ENCODE results near the gene LSAMP. TPM values are rescaled to one million over a fixed set of nuclear protein-coding genes. Genes with fewer than 3 reads are reported as not detected.
A peak's percentile ranks its signal among the peaks of the same experiment; 100 is the strongest.

Gene LSAMP
- total RNA-seq, 2 donors from 2014 or later, result 1.1 to 5.9 TPM

- no peak overlapping the region for H3K9ac ChIP-seq (ENCODE audit: low read depth in 2 of 2, low read length in 2 of 2)
- intact Hi-C loops (cut with DNase I), result no loop called here
- H3K4me1 ChIP-seq, result no peaks in the 10 kb centered on the region
- H3K27me3 ChIP-seq, result no peaks in the 10 kb centered on the region
- H3K9me3 ChIP-seq, result no peaks in the 10 kb centered on the region
- H3K4me3 ChIP-seq, result no peak overlapping the region
- TF ChIP-seq CTCF (IDR thresholded peaks at IDR 0.05), result no peak
- no peak overlapping the region for H3K27ac ChIP-seq
- DNase-seq, result no peak
- no peaks in the 10 kb centered on the region for H3K36me3 ChIP-seq
These were observed 8.5 kb upstream of the LSAMP start for GRCh38 chr3:116453666-116454346.

GRCh38 chr3:116449546-116450350, 4.5 kb upstream of the LSAMP start:
- intact Hi-C loops (cut with DNase I), result no loop called here

GRCh38 chr3:116445990-116446389, 703 bp upstream of the LSAMP start:
- Histone ChIP-seq H3K27ac (no peak overlapping the region), H3K4me1 (no peaks in the 10 kb centered on the region), H3K9ac (ENCODE audit: low read depth in 2 of 2, low read length in 2 of 2) (no peak overlapping the region), H3K9me3 (no peaks in the 10 kb centered on the region), H3K4me3 (no peak overlapping the region), H3K27me3 (no peaks in the 10 kb centered on the region), H3K36me3 (no peaks in the 10 kb centered on the region)
- intact Hi-C loops (cut with DNase I), result no loop called here
- TF ChIP-seq CTCF (IDR thresholded peaks at IDR 0.05), result no peak
- DNase-seq, result no peak

More at GRCh38 chr3:116449546-116450350, 4.5 kb upstream of the LSAMP start:
- H3K9ac ChIP-seq (ENCODE audit: low read depth in 2 of 2, low read length in 2 of 2), result no peak overlapping the region
- H3K27me3 ChIP-seq, result no peaks in the 10 kb centered on the region
- no peaks in the 10 kb centered on the region for H3K4me1 ChIP-seq
- H3K36me3 ChIP-seq, result no peaks in the 10 kb centered on the region
- no peak for TF ChIP-seq CTCF (IDR thresholded peaks at IDR 0.05)
- no peak overlapping the region for H3K27ac ChIP-seq
- H3K4me3 ChIP-seq, result no peak overlapping the region
- H3K9me3 ChIP-seq, result no peaks in the 10 kb centered on the region
- DNase-seq, result no peak

GRCh38 chr3:116444819-116445310, 422 bp downstream of the LSAMP start:
- no peak for DNase-seq
- TF ChIP-seq CTCF (IDR thresholded peaks at IDR 0.05), result no peak
- intact Hi-C loops (cut with DNase I), result no loop called here
- Histone ChIP-seq H3K4me1 (no peaks in the 10 kb centered on the region), H3K27me3 (no peaks in the 10 kb centered on the region), H3K9ac (ENCODE audit: low read depth in 2 of 2, low read length in 2 of 2) (peak overlapping the region in 1 of 2 donors; percentile 35), H3K9me3 (no peaks in the 10 kb centered on the region), H3K4me3 (peak overlapping the region; percentile 11), H3K27ac (no peak overlapping the region), H3K36me3 (no peaks in the 10 kb centered on the region)

- no peaks in the 10 kb centered on the region for H3K27me3 ChIP-seq
- H3K9ac ChIP-seq (ENCODE audit: low read depth in 2 of 2, low read length in 2 of 2), result no peak overlapping the region
- intact Hi-C loops (cut with DNase I), result no loop called here
- H3K27ac ChIP-seq, result no peak overlapping the region
- H3K4me1 ChIP-seq, result no peaks in the 10 kb centered on the region
- no peak for DNase-seq
- H3K9me3 ChIP-seq, result no peaks in the 10 kb centered on the region
- TF ChIP-seq CTCF (IDR thresholded peaks at IDR 0.05), result no peak
- no peaks in the 10 kb centered on the region for H3K36me3 ChIP-seq
- H3K4me3 ChIP-seq, result no peak overlapping the region
These were observed 1.1 kb downstream of the LSAMP start for GRCh38 chr3:116444115-116444747.

Data from colonic mucosa (tissue), 4 donors.